ENCODE measurements around the gene DDX41. TPM values are rescaled to one million over a fixed set of nuclear protein-coding genes. Genes with fewer than 3 reads are reported as not detected.
A peak's percentile ranks its signal among the peaks of the same experiment; 100 is the strongest.

Gene DDX41
- total and polyA plus RNA-seq, 2 donors (not counting 3 experiments of a cell fraction or from before 2014, with no cell fraction given): 103 to 118 TPM

GRCh38 chr5:177473443-177474001 is 43.2 kb downstream of the DDX41 start, which contains the start of gene DBN1:
DBN1 (minus strand) TSS chr5:177473634; CDS start chr5:177473521, 113 bp downstream.
- FAIRE-seq (peak; percentile 58), DNase-seq (ENCODE audit: low read depth, low spot score) (peak; percentile 30)
- H3K36me3 ChIP-seq (ENCODE audit: control insufficient read depth in 2 of 2, extremely low read depth in 1 of 2, insufficient read depth in 2 of 2, low read length in 2 of 2): peaks cover 0 to 4% of the 10 kb centered on the region in 2 experiments
- dilution Hi-C loops (cut with MboI; ENCODE audit: extremely low pct_ligation_motif_present, low sequenced_read_pairs) (no loop called here), intact Hi-C loops (cut with micrococcal nuclease) (loop anchor here (10.0 kb wide), 1 partner anchor 1029 kb away; the partner anchor contains the start of gene FAF2)
- peak; percentile 33 for TF ChIP-seq POLR2A (IDR thresholded peaks at IDR 0.05; ENCODE audit: low read depth, low read length)
- TF ChIP-seq MAX (IDR thresholded peaks at IDR 0.05; ENCODE audit: insufficient read depth, insufficient read length): no peak
- no peak for TF ChIP-seq FOS (IDR thresholded peaks at IDR 0.05; ENCODE audit: borderline replicate concordance, insufficient read depth, low read length)
- TF ChIP-seq POLR2AphosphoS5 (IDR thresholded peaks at IDR 0.05; ENCODE audit: insufficient read depth, low read depth, low read length): peak; percentile 54
- no peak within 1 kb of the TSS for H2AFZ ChIP-seq (ENCODE audit: low read depth, low read length)
- H3K4me2 ChIP-seq (ENCODE audit: insufficient read depth, low read length): peak within 1 kb of the TSS; percentile 77
- H3K27ac ChIP-seq (ENCODE audit: insufficient read depth, low read depth, low read length): peak within 1 kb of the TSS; percentile 42
- H3K9me1 ChIP-seq (replicated peaks; ENCODE audit: control insufficient read depth, extremely low read depth, insufficient read depth, low read length): no peaks in the 10 kb centered on the region
- no peaks in the 10 kb centered on the region for H3K27me3 ChIP-seq (ENCODE audit: control insufficient read depth in 2 of 2, insufficient read depth in 2 of 2, low read length in 2 of 2)
- ChIA-PET CTCF (interaction anchor here (0.5 to 4.5 kb wide), 5 partner anchors 16 to 83 kb away, joined by 3 to 57 read pairs (median 9); no protein-coding TSS in a partner anchor), POLR2A (interaction anchor here (1.2 kb wide), 1 partner anchor 16 kb away, joined by 3 read pairs; no protein-coding TSS in a partner anchor)
- H4K20me1 ChIP-seq (replicated peaks; ENCODE audit: control insufficient read depth, extremely low read depth, insufficient read depth, low read length): no peaks in the 10 kb centered on the region
- no peaks in the 10 kb centered on the region for H3K9me3 ChIP-seq (replicated peaks; ENCODE audit: control insufficient read depth, insufficient read depth, low read length)
- H3K4me3 ChIP-seq (replicated peaks in 1 of 3; ENCODE audit: insufficient read depth in 1 of 3, low read depth in 1 of 3, low read length in 3 of 3): peak within 1 kb of the TSS; percentile 58 to 82 (median 72)
- no TSS peak for BruUV-seq (replicated peaks)
- H3K9ac ChIP-seq (replicated peaks; ENCODE audit: extremely low read depth, insufficient read depth, low read length): peak within 1 kb of the TSS; percentile 77
- H3K79me2 ChIP-seq (ENCODE audit: control insufficient read depth, insufficient read depth, low read length): peaks cover 44% of the 10 kb centered on the region
- H3K4me1 ChIP-seq (ENCODE audit: control insufficient read depth, extremely low read depth, insufficient read depth, low read length): peaks cover 31% of the 10 kb centered on the region

Measured in endothelial cell of umbilical vein (primary cell).